NB4 (cell line): ENCODE measurements around the gene BCL7A.

Source experiments
- CTCF ChIP-seq: IDR thresholded peaks from one replicate; pipeline ENCODE4 v1.5.1; 2012; ENCODE audit warnings: low read depth, low read length
- MAX ChIP-seq: IDR thresholded peaks from 2 replicates; pipeline ENCODE4 v1.6.1; 2011; ENCODE audit warnings: low read depth, low read length
- POLR2A ChIP-seq: IDR thresholded peaks from 2 replicates; pipeline ENCODE4 v1.6.1; 2011; ENCODE audit warnings: mild to moderate bottlenecking; ENCODE audit not compliant: insufficient read length; ENCODE audit errors: extremely low read depth

- TF ChIP-seq CTCF (no peak), POLR2A (no peak), MAX (no peak)
Observed at GRCh38 chr12:122042910-122043309, 21.2 kb downstream of the BCL7A start.
